Measurements from ENCODE around the gene TMEM98. TPM values are rescaled to one million over a fixed set of nuclear protein-coding genes. Genes with fewer than 3 reads are reported as not detected.
A peak's percentile ranks its signal among the peaks of the same experiment; 100 is the strongest.
"Not testable (repeated sequence)": the region's sequence is repeated elsewhere in the genome, so short reads cannot be mapped to it uniquely, and the experiment has no call there.

TMEM98 gene
- total and polyA plus RNA-seq, 9 donors: 32.0 to 70.1 (median 49.0) TPM

GRCh38 chr17:32912218-32912897, 15.6 kb upstream of the TMEM98 start:
- Histone ChIP-seq H3K4me3 (ENCODE audit: low read length) (no peak overlapping the region), H3K27me3 (ENCODE audit: control insufficient read depth, insufficient read depth, low read length) (no peaks in the 10 kb centered on the region), H3K36me3 (ENCODE audit: control insufficient read depth, insufficient read depth, low read length) (no peaks in the 10 kb centered on the region), H3K27ac (ENCODE audit: low read length) (no peak overlapping the region), H3K4me1 (ENCODE audit: control insufficient read depth, insufficient read depth, low read length) (peaks cover 3% of the 10 kb centered on the region), H3K9me3 (replicated peaks; ENCODE audit: control insufficient read depth, low read depth, low read length) (no peaks in the 10 kb centered on the region)
- peak; percentile 83 for DNase-seq
- 19% methylated on average over 10 of the region's 10 CpGs for WGBS (ENCODE audit: insufficient coverage)

- DNase-seq: no peak
- Histone ChIP-seq H3K36me3 (ENCODE audit: control insufficient read depth, insufficient read depth, low read length) (no peaks in the 10 kb centered on the region), H3K9me3 (replicated peaks; ENCODE audit: control insufficient read depth, low read depth, low read length) (no peaks in the 10 kb centered on the region), H3K27ac (ENCODE audit: low read length) (no peak overlapping the region), H3K4me3 (ENCODE audit: low read length) (no peak overlapping the region), H3K27me3 (ENCODE audit: control insufficient read depth, insufficient read depth, low read length) (no peaks in the 10 kb centered on the region), H3K4me1 (ENCODE audit: control insufficient read depth, insufficient read depth, low read length) (peaks cover 3% of the 10 kb centered on the region)
- 72% methylated on average over 5 of the region's 7 CpGs for WGBS (ENCODE audit: insufficient coverage)
Measured at GRCh38 chr17:32913593-32913992, 14.4 kb upstream of the TMEM98 start.

- H3K27ac ChIP-seq (ENCODE audit: low read length): no peak overlapping the region
- peaks cover 3% of the 10 kb centered on the region for H3K4me1 ChIP-seq (ENCODE audit: control insufficient read depth, insufficient read depth, low read length)
- WGBS (ENCODE audit: insufficient coverage): 96% methylated on average over 3 of the region's 3 CpGs
- H3K36me3 ChIP-seq (ENCODE audit: control insufficient read depth, insufficient read depth, low read length): no peaks in the 10 kb centered on the region
- no peaks in the 10 kb centered on the region for H3K9me3 ChIP-seq (replicated peaks; ENCODE audit: control insufficient read depth, low read depth, low read length)
- no peaks in the 10 kb centered on the region for H3K27me3 ChIP-seq (ENCODE audit: control insufficient read depth, insufficient read depth, low read length)
- H3K4me3 ChIP-seq (ENCODE audit: low read length): no peak overlapping the region
- no peak for DNase-seq
Measured at GRCh38 chr17:32914181-32914580, 13.8 kb upstream of the TMEM98 start.

DNA sequence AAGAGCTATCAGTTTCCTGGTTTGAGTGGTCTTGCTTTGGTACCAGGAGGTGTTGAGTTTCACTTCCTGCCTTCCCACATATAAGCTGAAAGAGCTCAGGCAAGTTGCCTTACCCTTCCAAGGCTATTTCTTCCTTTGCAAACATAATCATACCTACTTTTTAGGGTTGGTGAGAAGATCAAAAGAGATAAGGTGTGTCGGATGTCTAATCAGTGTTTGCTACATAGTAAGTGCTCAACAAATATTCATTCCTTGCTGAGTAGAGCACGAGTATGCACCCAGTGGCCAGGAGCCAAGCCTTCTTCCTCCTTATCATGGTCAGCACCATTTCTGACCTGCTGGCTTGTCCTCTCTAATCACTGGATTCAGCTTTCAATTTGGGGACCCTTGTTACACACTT, 12.7 kb upstream of the TMEM98 start:
- Histone ChIP-seq H3K27ac (ENCODE audit: low read length) (no peak overlapping the region), H3K36me3 (ENCODE audit: control insufficient read depth, insufficient read depth, low read length) (no peaks in the 10 kb centered on the region), H3K4me3 (ENCODE audit: low read length) (no peak overlapping the region), H3K9me3 (replicated peaks; ENCODE audit: control insufficient read depth, low read depth, low read length) (no peaks in the 10 kb centered on the region), H3K4me1 (ENCODE audit: control insufficient read depth, insufficient read depth, low read length) (peaks cover 3% of the 10 kb centered on the region), H3K27me3 (ENCODE audit: control insufficient read depth, insufficient read depth, low read length) (no peaks in the 10 kb centered on the region)
- no peak for DNase-seq
- no CpG with 5 or more reads among the region's 2 CpGs for WGBS (ENCODE audit: insufficient coverage)

- H3K4me3 ChIP-seq (ENCODE audit: low read length): no peak overlapping the region
- WGBS (ENCODE audit: insufficient coverage): 65% methylated on average over 2 of the region's 3 CpGs
- no peak for DNase-seq
- no peaks in the 10 kb centered on the region for H3K36me3 ChIP-seq (ENCODE audit: control insufficient read depth, insufficient read depth, low read length)
- no peaks in the 10 kb centered on the region for H3K9me3 ChIP-seq (replicated peaks; ENCODE audit: control insufficient read depth, low read depth, low read length)
- H3K4me1 ChIP-seq (ENCODE audit: control insufficient read depth, insufficient read depth, low read length): peaks cover 3% of the 10 kb centered on the region
- no peak overlapping the region for H3K27ac ChIP-seq (ENCODE audit: low read length)
- H3K27me3 ChIP-seq (ENCODE audit: control insufficient read depth, insufficient read depth, low read length): no peaks in the 10 kb centered on the region
Measured at GRCh38 chr17:32916134-32916533, 11.8 kb upstream of the TMEM98 start.

GRCh38 chr17:32917081-32917480, 10.9 kb upstream of the TMEM98 start:
- DNase-seq: no peak
- Histone ChIP-seq H3K36me3 (ENCODE audit: control insufficient read depth, insufficient read depth, low read length) (no peaks in the 10 kb centered on the region), H3K27me3 (ENCODE audit: control insufficient read depth, insufficient read depth, low read length) (no peaks in the 10 kb centered on the region), H3K27ac (ENCODE audit: low read length) (no peak overlapping the region), H3K4me1 (ENCODE audit: control insufficient read depth, insufficient read depth, low read length) (peaks cover 2% of the 10 kb centered on the region), H3K4me3 (ENCODE audit: low read length) (no peak overlapping the region), H3K9me3 (replicated peaks; ENCODE audit: control insufficient read depth, low read depth, low read length) (no peaks in the 10 kb centered on the region)

DNA sequence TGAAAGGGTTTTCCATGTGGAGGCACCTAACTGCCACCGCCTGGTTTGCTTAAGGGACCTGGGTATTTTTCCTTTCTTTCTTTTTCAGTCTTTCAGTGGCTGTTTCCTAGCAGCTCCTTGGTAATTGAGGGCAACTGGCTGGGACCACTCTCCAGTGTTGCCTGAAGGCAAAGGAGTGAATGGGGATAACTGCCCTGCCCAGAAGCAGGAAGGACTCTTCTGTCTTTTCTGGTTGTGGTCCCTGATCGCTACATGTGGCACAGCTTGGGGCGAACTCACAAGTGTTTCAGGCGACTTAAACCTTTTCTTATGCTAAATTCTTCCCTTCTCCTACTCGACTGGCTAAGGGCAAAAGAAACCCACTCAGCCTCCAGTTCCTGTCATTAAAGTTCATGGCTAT, 10.1 kb upstream of the TMEM98 start:
- H3K36me3 ChIP-seq (ENCODE audit: control insufficient read depth, insufficient read depth, low read length): no peaks in the 10 kb centered on the region
- H3K4me3 ChIP-seq (ENCODE audit: low read length): no peak overlapping the region
- no peak for DNase-seq
- 100% methylated on average over 1 of the region's 5 CpGs for WGBS (ENCODE audit: insufficient coverage)
- no peaks in the 10 kb centered on the region for H3K27me3 ChIP-seq (ENCODE audit: control insufficient read depth, insufficient read depth, low read length)
- no peaks in the 10 kb centered on the region for H3K9me3 ChIP-seq (replicated peaks; ENCODE audit: control insufficient read depth, low read depth, low read length)
- H3K27ac ChIP-seq (ENCODE audit: low read length): no peak overlapping the region
- no peaks in the 10 kb centered on the region for H3K4me1 ChIP-seq (ENCODE audit: control insufficient read depth, insufficient read depth, low read length)

DNA sequence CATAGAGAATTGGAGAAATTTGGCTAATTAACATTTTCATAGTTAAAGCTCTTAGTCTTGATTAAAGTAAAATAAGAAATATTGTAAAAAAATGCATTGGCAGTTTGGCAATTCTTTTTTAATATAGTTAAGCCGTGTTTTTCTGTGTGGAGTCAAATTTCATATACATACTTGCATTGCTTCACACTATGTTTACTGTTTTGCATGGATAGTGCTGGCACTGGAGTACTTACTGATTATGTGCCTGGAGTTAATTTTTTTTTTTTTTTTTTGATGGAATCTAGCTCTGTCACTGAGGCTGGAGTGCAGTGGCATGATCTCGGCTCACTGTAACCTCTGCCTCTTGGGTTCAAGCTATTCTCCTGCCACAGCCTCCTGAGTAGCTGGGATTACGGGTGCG, 8.1 kb upstream of the TMEM98 start:
- H3K27ac ChIP-seq (ENCODE audit: low read length); H3K4me3 ChIP-seq (ENCODE audit: low read length); H3K36me3 ChIP-seq (ENCODE audit: control insufficient read depth, insufficient read depth, low read length); H3K4me1 ChIP-seq (ENCODE audit: control insufficient read depth, insufficient read depth, low read length); H3K9me3 ChIP-seq (replicated peaks; ENCODE audit: control insufficient read depth, low read depth, low read length); H3K27me3 ChIP-seq (ENCODE audit: control insufficient read depth, insufficient read depth, low read length); DNase-seq: not testable (repeated sequence)
- 100% methylated on average over 2 of the region's 4 CpGs for WGBS (ENCODE audit: insufficient coverage)

- DNase-seq: no peak
- H3K4me3 ChIP-seq (ENCODE audit: low read length): no peak overlapping the region
- H3K4me1 ChIP-seq (ENCODE audit: control insufficient read depth, insufficient read depth, low read length): no peaks in the 10 kb centered on the region
- H3K27ac ChIP-seq (ENCODE audit: low read length): no peak overlapping the region
- H3K9me3 ChIP-seq (replicated peaks; ENCODE audit: control insufficient read depth, low read depth, low read length): no peaks in the 10 kb centered on the region
- H3K27me3 ChIP-seq (ENCODE audit: control insufficient read depth, insufficient read depth, low read length): no peaks in the 10 kb centered on the region
- no peaks in the 10 kb centered on the region for H3K36me3 ChIP-seq (ENCODE audit: control insufficient read depth, insufficient read depth, low read length)
- 80% methylated on average over 3 of the region's 8 CpGs for WGBS (ENCODE audit: insufficient coverage)
Measured at GRCh38 chr17:32920293-32920692, 7.7 kb upstream of the TMEM98 start.

DNA sequence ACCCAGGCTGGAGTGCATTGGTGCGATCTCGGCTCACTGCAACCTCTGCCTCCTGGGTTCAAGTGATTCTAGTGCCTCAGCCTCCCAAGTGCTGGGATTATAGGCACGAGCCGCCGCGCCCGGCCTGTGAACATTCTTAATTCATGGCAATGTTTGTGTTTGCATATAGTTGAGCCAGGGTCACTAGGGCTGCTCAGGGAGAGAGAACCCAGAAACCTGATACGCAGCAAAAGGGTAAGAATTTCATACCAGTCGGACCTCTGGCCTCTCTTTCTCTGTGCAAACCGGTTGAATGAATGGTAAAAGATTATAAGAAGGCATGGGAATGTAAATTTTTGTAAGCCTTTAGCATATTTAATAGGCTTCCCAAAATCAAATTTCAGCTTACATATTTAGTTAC, 6.9 kb upstream of the TMEM98 start:
- Histone ChIP-seq H3K36me3 (ENCODE audit: control insufficient read depth, insufficient read depth, low read length) (no peaks in the 10 kb centered on the region), H3K9me3 (replicated peaks; ENCODE audit: control insufficient read depth, low read depth, low read length) (no peaks in the 10 kb centered on the region), H3K27ac (ENCODE audit: low read length) (no peak overlapping the region), H3K4me3 (ENCODE audit: low read length) (no peak overlapping the region), H3K27me3 (ENCODE audit: control insufficient read depth, insufficient read depth, low read length) (no peaks in the 10 kb centered on the region), H3K4me1 (ENCODE audit: control insufficient read depth, insufficient read depth, low read length) (no peaks in the 10 kb centered on the region)
- no peak for DNase-seq
- WGBS (ENCODE audit: insufficient coverage): 86% methylated on average over 1 of the region's 10 CpGs

DNA sequence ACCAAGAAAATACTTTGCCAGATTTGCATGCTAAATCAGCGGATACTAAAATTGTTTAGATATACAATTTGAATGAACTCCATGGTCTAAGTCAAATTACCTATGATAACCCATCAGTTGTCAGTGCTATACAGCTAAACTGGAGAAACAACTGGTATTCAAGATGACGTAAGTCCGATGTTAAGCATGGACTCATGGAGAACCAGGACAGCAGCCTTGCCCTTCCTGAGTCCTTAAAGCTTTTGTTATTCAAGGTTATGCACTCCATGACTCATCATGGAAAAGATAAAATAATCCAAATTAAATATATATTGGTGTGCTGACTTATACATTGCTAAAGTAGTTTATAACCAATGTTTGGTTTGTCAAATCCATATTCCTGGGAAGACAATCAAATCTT, 4.0 kb upstream of the TMEM98 start:
- H3K9me3 ChIP-seq (replicated peaks; ENCODE audit: control insufficient read depth, low read depth, low read length); H3K27ac ChIP-seq (ENCODE audit: low read length); H3K4me1 ChIP-seq (ENCODE audit: control insufficient read depth, insufficient read depth, low read length); DNase-seq; H3K27me3 ChIP-seq (ENCODE audit: control insufficient read depth, insufficient read depth, low read length); H3K4me3 ChIP-seq (ENCODE audit: low read length); H3K36me3 ChIP-seq (ENCODE audit: control insufficient read depth, insufficient read depth, low read length): not testable (repeated sequence)
- WGBS (ENCODE audit: insufficient coverage): 100% methylated on average over 2 of the region's 3 CpGs

All from muscle of leg (tissue), 11 donors.